Psoas muscle (tissue), 8 donors: Measurements from ENCODE around the gene ZBTB7B. TPM values are rescaled to one million over a fixed set of nuclear protein-coding genes. Genes with fewer than 3 reads are reported as not detected.

Experiments
- ATAC-seq, 4 donors: fragments of 200-7000 bp; cut with Tn5 transposase; one replicate each; pipeline ENCODE4 v1.9.1; 2020; ENCODE audit warnings: moderate library complexity in 3 of 4, mild to moderate bottlenecking in 2 of 4
- DNase-seq, 2 donors: peaks; one replicate each; pipeline ENCODE4 v3.0.0-alpha.2; 2020
- H3K27ac ChIP-seq: fragments of 200-600 bp; one replicate; pipeline ENCODE4 v1.8.0; 2022
- H3K27me3 ChIP-seq, 3 donors: fragments of 200-600 bp in 1 of 3; one replicate each; pipeline versions ENCODE4 v1.6.1 to v1.8.0; 2013 to 2022; ENCODE audit warnings: low read length in 2 of 3, mild to moderate bottlenecking in 2 of 3, moderate library complexity in 1 of 3; ENCODE audit not compliant: insufficient read depth in 3 of 3
- H3K36me3 ChIP-seq, 2 donors: fragments of 200-600 bp in 1 of 2; one replicate each; pipeline versions ENCODE4 v1.6.1 to v1.8.0; 2013 to 2022; ENCODE audit warnings: low read depth in 1 of 2, mild to moderate bottlenecking in 1 of 2, moderate library complexity in 1 of 2; ENCODE audit not compliant: insufficient read depth in 1 of 2
- H3K4me1 ChIP-seq: fragments of 200-600 bp; one replicate; pipeline ENCODE4 v1.8.0; 2022
- H3K4me3 ChIP-seq: fragments of 200-600 bp; one replicate; pipeline ENCODE4 v1.8.0; 2022; ENCODE audit warnings: mild to moderate bottlenecking
- H3K9me3 ChIP-seq: fragments of 200-600 bp; one replicate; pipeline ENCODE4 v1.8.0; 2022
- WGBS, 3 donors: extraction: QIAGEN DNeasy Blood & Tissue Kit; methylation state at CpG; one replicate each; pipeline versions ENCODE4 v1.1.6 to v1.1.7; 2013; 5-methylcytosine and 5-hydroxymethylcytosine counted together
- intact Hi-C, 2 donors: fragments of 100-400 bp; cut with DNase I; formaldehyde crosslinking; loops; one replicate each; pipeline versions ENCODE4 v1.11.0 to v1.14.2; 2022
- long read RNA-seq, 2 donors: library from polyadenylated mRNA; unstranded; transcript quantifications; one replicate each; pipeline ENCODE4 v2.0.0, GENCODE V29; 2021
- polyA plus RNA-seq, 3 donors: library from polyadenylated mRNA; stranded (reverse); fragments of 200-250 nt; gene quantifications; one replicate each; pipeline ENCODE4 v1.2.3, GENCODE V29; 2013
- total RNA-seq, 4 donors: library from RNA; stranded (reverse); fragmentation: NEBNext Ultra II Directional in 2 of 4; extraction: Animal tissue kit (Norgen Biotek cat#: 25700) in 2 of 4; gene quantifications; one replicate each; pipeline versions ENCODE4 v1.2.1 to v1.2.4, GENCODE V29; 2021 to 2023
- TF ChIP-seq, protein P1 (sequence below): fragments of 200-600 bp; IDR thresholded peaks from one replicate; pipeline ENCODE4 v1.8.0; 2022; ENCODE audit warnings: antibody characterized with exemption
- donor health status: healthy with polysubstance abuse.
- donor health status: DM: no; HTN: no; CAD: no; lungs with moderate emphysema.
- donor health status: Bipolar disorder and iron deficiency.
- donor health status: healthy.
- donor health status: DM: yes; HTN: yes; CAD: no.
- donor health status: DM: no; HTN: no; CAD: no.
- donor health status: DM: no; HTN: no; CAD: no.
- donor health status: DM: yes; HTN: yes; CAD: no.

Gene ZBTB7B
- 10 to 100 TPM; 34.6 to 97.9 (median 70.9) TPM for total RNA-seq
- 10 to 100 TPM; 20.2 to 55.5 (median 48.7) TPM for polyA plus RNA-seq
- long read RNA-seq, donor 1, transcript ZBTB7B-201 (2 exons, 2,129 nt): major isoform, 9 of 17 reads
- long read RNA-seq, donor 1, partial matches to known transcripts: 5 of 17 reads
- long read RNA-seq, donor 1, other reads (novel, unspliced or antisense): 2 of 17 reads
- long read RNA-seq, donor 2, full-length matches to known transcripts: 30 of 61 reads
- long read RNA-seq, donor 2, partial matches to known transcripts: 1 of 61 reads
- long read RNA-seq, donor 2, other reads (novel, unspliced or antisense): 30 of 61 reads

DNA sequence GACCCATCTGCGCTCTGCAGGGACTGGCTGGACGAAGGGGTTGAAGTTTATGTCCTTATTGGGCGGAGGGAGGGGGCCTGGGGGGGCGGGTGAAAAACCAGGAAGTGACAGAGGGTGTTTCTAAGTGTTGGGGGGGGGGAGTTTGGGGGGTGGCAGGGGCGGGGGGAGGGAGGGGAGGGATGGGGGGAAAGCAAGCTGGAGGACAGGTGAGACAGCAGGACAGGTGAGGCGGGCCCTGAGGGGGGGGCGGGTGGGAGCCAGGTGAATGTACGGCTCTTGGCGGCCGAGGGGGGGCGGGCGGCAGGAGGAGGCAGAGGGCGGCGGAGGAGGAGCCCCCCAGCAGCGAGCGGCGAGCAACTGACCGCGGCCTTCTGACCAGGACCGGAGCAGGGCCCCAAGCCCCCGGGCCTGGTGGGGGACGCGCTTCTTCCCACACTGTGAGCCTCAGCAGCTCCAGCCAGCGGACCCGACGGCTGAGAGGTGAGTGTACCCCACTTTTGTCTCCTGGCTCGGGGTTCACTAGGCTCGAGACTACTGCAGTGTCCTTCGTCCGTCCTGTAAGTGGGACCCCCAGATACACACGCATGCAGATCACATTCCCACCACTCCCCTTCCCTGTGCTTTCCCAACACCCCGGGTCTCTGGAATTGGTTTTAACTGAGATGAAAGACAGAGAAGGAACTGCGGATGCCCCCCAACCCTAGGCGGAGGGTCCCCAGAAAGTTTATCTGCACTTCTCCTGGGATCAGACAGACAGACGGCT lies at the start of gene ZBTB7B:
ZBTB7B (plus strand) TSS at position 339 of the 763 bp plus-strand sequence. CDS start 11,859 bp downstream, outside the sequence.
- Histone ChIP-seq H3K36me3 (no peaks in the 10 kb centered on the region), H3K4me3 (peak within 1 kb of the TSS; percentile 78), H3K4me1 (peaks cover 47% of the 10 kb centered on the region), H3K27me3 (no peaks in the 10 kb centered on the region), H3K27ac (peak within 1 kb of the TSS; percentile 94), H3K9me3 (no peaks in the 10 kb centered on the region)
- intact Hi-C loops: loop anchor here (2.0 to 5.0 kb wide), 3 partner anchors 14 to 40 kb away; partner anchors contain the start of genes CKS1B (in 1 of the 2) and PYGO2 (in 1 of the 2)
- TF ChIP-seq, protein P1, sequence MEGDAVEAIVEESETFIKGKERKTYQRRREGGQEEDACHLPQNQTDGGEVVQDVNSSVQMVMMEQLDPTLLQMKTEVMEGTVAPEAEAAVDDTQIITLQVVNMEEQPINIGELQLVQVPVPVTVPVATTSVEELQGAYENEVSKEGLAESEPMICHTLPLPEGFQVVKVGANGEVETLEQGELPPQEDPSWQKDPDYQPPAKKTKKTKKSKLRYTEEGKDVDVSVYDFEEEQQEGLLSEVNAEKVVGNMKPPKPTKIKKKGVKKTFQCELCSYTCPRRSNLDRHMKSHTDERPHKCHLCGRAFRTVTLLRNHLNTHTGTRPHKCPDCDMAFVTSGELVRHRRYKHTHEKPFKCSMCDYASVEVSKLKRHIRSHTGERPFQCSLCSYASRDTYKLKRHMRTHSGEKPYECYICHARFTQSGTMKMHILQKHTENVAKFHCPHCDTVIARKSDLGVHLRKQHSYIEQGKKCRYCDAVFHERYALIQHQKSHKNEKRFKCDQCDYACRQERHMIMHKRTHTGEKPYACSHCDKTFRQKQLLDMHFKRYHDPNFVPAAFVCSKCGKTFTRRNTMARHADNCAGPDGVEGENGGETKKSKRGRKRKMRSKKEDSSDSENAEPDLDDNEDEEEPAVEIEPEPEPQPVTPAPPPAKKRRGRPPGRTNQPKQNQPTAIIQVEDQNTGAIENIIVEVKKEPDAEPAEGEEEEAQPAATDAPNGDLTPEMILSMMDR: no peak
- peak; percentile 60 to 82 for DNase-seq
- 0 to 2% (median 1%) methylated on average over 18 to 35 of the region's 35 CpGs for WGBS, 3 donors
- peak; percentile 1 to 2 (median 1) for ATAC-seq

GRCh38 chr1:154953611-154954038 lies 49.0 kb upstream of the ZBTB7B start:
- Histone ChIP-seq H3K4me3 (peak overlapping the region; percentile 71), H3K4me1 (peaks cover 47% of the 10 kb centered on the region), H3K9me3 (no peaks in the 10 kb centered on the region), H3K27ac (peak overlapping the region; percentile 88), H3K36me3 (peaks cover 0 to 34% of the 10 kb centered on the region in 2 donors), H3K27me3 (no peaks in the 10 kb centered on the region)
- ATAC-seq (no peak), DNase-seq (no peak)
- TF ChIP-seq, protein P1: no peak
- intact Hi-C loops: loop anchor here in 1 of 2 donors (5.0 kb wide), 1 partner anchor 109 kb away; the partner anchor contains the start of gene EFNA4
- 21 to 51% (median 48%) methylated on average over 2 of the region's 2 CpGs for WGBS, 3 donors

DNA sequence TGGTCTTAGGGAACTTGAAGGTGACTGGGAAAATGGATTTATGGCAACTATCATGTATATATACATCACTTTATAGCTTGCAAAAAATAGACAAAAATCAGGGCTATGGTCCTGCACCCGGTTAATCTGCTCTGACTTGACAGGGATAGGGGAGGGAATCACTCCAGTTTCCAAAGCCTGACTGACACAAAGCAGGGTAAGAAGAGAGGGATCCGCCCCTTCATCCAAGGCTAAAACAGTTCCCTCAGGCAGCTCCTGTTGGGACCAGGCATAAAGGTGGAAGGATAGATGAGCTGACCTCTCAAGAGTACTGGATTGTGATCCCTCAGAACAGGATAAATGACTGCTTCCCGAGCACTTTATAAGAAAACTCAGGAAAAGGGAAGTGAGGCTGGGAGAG lies 48.1 kb upstream of the ZBTB7B start:
- Histone ChIP-seq H3K4me3 (peak overlapping the region; percentile 71), H3K27ac (peak overlapping the region; percentile 88), H3K36me3 (peaks cover 0 to 36% of the 10 kb centered on the region in 2 donors), H3K27me3 (no peaks in the 10 kb centered on the region), H3K4me1 (peaks cover 47% of the 10 kb centered on the region), H3K9me3 (no peaks in the 10 kb centered on the region)
- ATAC-seq (no peak), DNase-seq (no peak)
- TF ChIP-seq, protein P1: no peak
- intact Hi-C loops: loop anchor here in 1 of 2 donors (5.0 kb wide), 1 partner anchor 108 kb away; the partner anchor contains the start of gene EFNA4
- WGBS, 3 donors: 50 to 56% (median 53%) methylated on average over 3 of the region's 3 CpGs

GRCh38 chr1:154955039-154955717 lies 47.4 kb upstream of the ZBTB7B start:
- ATAC-seq (peak; percentile 18 to 59 (median 38)), DNase-seq (peak in 1 of 2 donors; percentile 71)
- Histone ChIP-seq H3K4me3 (peak overlapping the region; percentile 71), H3K27ac (peak overlapping the region; percentile 88), H3K9me3 (no peaks in the 10 kb centered on the region), H3K36me3 (peaks cover 0 to 33% of the 10 kb centered on the region in 2 donors), H3K27me3 (no peaks in the 10 kb centered on the region), H3K4me1 (peaks cover 47% of the 10 kb centered on the region)
- TF ChIP-seq, protein P1: no peak
- WGBS, 3 donors: 0 to 15% (median 12%) methylated on average over 4 of the region's 4 CpGs
- intact Hi-C loops: no loop called here
